Gastroesophageal sphincter (tissue), 3 donors: Measurements from ENCODE around the gene BMP10.

ENCODE experiments used
- CTCF ChIP-seq, 4 experiments: fragments of 200-600 bp in 2 of 4; fragments of 450-650 bp in 2 of 4; sonication (generic) in 1 of 4; IDR thresholded peaks; one replicate each; pipeline ENCODE4 v1.5.1; 2017 to 2019; ENCODE audit warnings: antibody characterized with exemption in 4 of 4, mild to moderate bottlenecking in 2 of 4, moderate library complexity in 2 of 4
- EP300 ChIP-seq: sonication (generic); formaldehyde crosslinking; IDR thresholded peaks from one replicate; pipeline ENCODE4 v1.6.1; 2017; ENCODE audit warnings: antibody characterized with exemption, mild to moderate bottlenecking
- POLR2A ChIP-seq, 2 donors: fragments of 450-650 bp; IDR thresholded peaks; one replicate each; pipeline ENCODE4 v1.6.1; 2017; ENCODE audit warnings: antibody characterized with exemption in 2 of 2, mild to moderate bottlenecking in 2 of 2, moderate library complexity in 1 of 2
- POLR2AphosphoS5 ChIP-seq: sonication (generic); formaldehyde crosslinking; IDR thresholded peaks from one replicate; pipeline ENCODE4 v1.6.1; 2017; ENCODE audit warnings: antibody characterized with exemption

- no peak for TF ChIP-seq POLR2AphosphoS5
- no peak for TF ChIP-seq CTCF (IDR thresholded peaks at IDR 0.05)
- TF ChIP-seq EP300, result no peak
- no peak for TF ChIP-seq POLR2A (IDR thresholded peaks at IDR 0.05)
Observed at GRCh38 chr2:68865108-68865507, 6.1 kb downstream of the BMP10 start.
